ENCODE results near the gene NCAM1.

Gene NCAM1

GRCh38 chr11:113317339-113317738, 356.1 kb downstream of the NCAM1 start:
- no peak for DNase-seq

- no peak for DNase-seq
Measured at GRCh38 chr11:113319085-113319484, 357.9 kb downstream of the NCAM1 start.

GRCh38 chr11:113322158-113322557, 360.9 kb downstream of the NCAM1 start:
- DNase-seq, result no peak

DNA sequence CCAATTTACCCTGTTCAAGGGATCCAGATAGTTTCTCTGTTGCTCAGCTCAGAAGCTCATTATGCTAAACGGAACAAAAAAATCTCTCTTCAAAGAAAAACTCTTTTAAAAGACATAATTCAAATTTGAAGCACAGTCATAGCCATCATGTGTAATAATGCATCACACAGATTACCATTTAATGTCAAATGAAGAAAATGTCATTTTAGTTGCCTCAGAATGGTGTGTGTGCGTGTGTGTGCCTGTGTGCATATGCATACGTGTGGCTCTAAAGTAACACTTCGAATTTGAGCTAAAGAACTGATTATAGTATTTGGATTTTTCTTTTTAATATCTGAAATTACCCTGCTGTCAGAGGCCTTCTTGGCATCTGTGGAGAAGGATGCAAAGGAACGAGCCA, 363.0 kb downstream of the NCAM1 start:
- DNase-seq, result no peak
